Gastroesophageal sphincter (tissue), 4 donors: ENCODE measurements around the gene CCDC179. TPM values are rescaled to one million over a fixed set of nuclear protein-coding genes. Genes with fewer than 3 reads are reported as not detected.

Source experiments
- ATAC-seq: fragments of 150-250 bp; one replicate; pipeline ENCODE4 v1.9.1; 2016; ENCODE audit warnings: mild to moderate bottlenecking, moderate library complexity
- H3K27ac ChIP-seq, 4 donors: fragments of 200-600 bp; sonication (generic) in 3 of 4; 1 replicate in 3 of 4; 2 replicates in 1 of 4; pipeline ENCODE4 v1.5.1; 2016 to 2019
- H3K27me3 ChIP-seq: fragments of 200-600 bp; sonication (generic); one replicate; pipeline ENCODE4 v1.5.1; 2019
- H3K36me3 ChIP-seq, 2 donors: fragments of 200-600 bp; sonication (generic); one replicate each; pipeline ENCODE4 v1.5.1; 2019; ENCODE audit warnings: control low read depth in 1 of 2
- H3K4me1 ChIP-seq, 3 donors: fragments of 200-600 bp; sonication (generic); 1 replicate in 2 of 3; 2 replicates in 1 of 3; pipeline ENCODE4 v1.5.1; 2016 to 2019; ENCODE audit warnings: control low read depth in 2 of 3
- H3K4me3 ChIP-seq, 2 donors: fragments of 200-600 bp; sonication (generic); one replicate each; pipeline ENCODE4 v1.5.1; 2019; ENCODE audit warnings: mild to moderate bottlenecking in 1 of 2, moderate library complexity in 1 of 2
- H3K9me3 ChIP-seq, 3 donors: fragments of 200-600 bp; sonication (generic); one replicate each; pipeline ENCODE4 v1.5.1; 2017 to 2019; ENCODE audit warnings: control low read depth in 2 of 3
- EP300 ChIP-seq: sonication (generic); formaldehyde crosslinking; IDR thresholded peaks from one replicate; pipeline ENCODE4 v1.6.1; 2017; ENCODE audit warnings: antibody characterized with exemption, mild to moderate bottlenecking
- POLR2A ChIP-seq, 2 donors: fragments of 450-650 bp; IDR thresholded peaks; one replicate each; pipeline ENCODE4 v1.6.1; 2017; ENCODE audit warnings: antibody characterized with exemption in 2 of 2, mild to moderate bottlenecking in 2 of 2, moderate library complexity in 1 of 2
- POLR2AphosphoS5 ChIP-seq: sonication (generic); formaldehyde crosslinking; IDR thresholded peaks from one replicate; pipeline ENCODE4 v1.6.1; 2017; ENCODE audit warnings: antibody characterized with exemption
- WGBS, 2 donors: methylation state at CpG; one replicate each; pipeline ENCODE4 v1.1.5; 2018; ENCODE audit warnings: low coverage in 1 of 2; 5-methylcytosine and 5-hydroxymethylcytosine counted together
- total RNA-seq, 4 donors: library from RNA; depleted of rRNA; stranded (reverse); fragments of >200 nt; gene quantifications; one replicate each; pipeline ENCODE4 v1.1.0, GENCODE V29; 2016
- TF ChIP-seq, protein P1 (sequence below), 4 experiments: fragments of 200-600 bp in 2 of 4; fragments of 450-650 bp in 2 of 4; sonication (generic) in 1 of 4; IDR thresholded peaks; one replicate each; pipeline ENCODE4 v1.5.1; 2017 to 2019; ENCODE audit warnings: antibody characterized with exemption in 4 of 4, mild to moderate bottlenecking in 2 of 4, moderate library complexity in 2 of 4

Gene CCDC179
- total RNA-seq, 4 donors from 2014 or later: not detected

DNA sequence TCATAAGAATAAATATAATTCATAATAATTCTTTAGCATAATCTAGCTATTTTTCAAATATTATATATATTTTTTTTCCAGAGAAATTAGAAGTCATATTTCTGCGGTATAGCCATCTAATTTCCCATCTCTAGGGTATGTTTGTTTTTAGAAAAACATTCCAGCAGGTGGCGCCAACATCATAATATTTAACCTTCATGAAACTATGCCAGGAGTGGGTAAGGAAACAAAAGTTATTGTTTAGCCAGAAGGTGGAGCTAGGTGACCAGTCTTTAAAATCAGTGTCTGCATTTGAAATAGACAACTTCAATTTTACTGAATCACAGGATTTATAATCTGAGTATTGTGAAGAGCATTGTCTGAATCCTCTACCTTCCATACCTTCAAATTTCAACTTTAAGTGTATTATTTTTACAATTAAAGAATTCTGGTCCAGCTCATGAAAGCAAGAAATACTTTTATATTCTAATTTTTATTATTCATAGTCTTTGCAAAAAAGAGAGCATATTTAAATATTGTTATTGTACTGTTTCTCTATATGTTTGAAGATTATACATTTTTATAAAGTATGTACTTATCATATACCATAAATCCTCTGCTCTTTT lies 15.7 kb upstream of the CCDC179 start:
- peak; percentile 53 for ATAC-seq
- Histone ChIP-seq H3K9me3 (no peaks in the 10 kb centered on the region), H3K27ac (no peak overlapping the region), H3K27me3 (no peaks in the 10 kb centered on the region), H3K36me3 (no peaks in the 10 kb centered on the region), H3K4me3 (no peak overlapping the region), H3K4me1 (no peaks in the 10 kb centered on the region)
- 2 to 6% methylated on average over 2 of the region's 2 CpGs for WGBS, 2 donors
- TF ChIP-seq, protein P1, sequence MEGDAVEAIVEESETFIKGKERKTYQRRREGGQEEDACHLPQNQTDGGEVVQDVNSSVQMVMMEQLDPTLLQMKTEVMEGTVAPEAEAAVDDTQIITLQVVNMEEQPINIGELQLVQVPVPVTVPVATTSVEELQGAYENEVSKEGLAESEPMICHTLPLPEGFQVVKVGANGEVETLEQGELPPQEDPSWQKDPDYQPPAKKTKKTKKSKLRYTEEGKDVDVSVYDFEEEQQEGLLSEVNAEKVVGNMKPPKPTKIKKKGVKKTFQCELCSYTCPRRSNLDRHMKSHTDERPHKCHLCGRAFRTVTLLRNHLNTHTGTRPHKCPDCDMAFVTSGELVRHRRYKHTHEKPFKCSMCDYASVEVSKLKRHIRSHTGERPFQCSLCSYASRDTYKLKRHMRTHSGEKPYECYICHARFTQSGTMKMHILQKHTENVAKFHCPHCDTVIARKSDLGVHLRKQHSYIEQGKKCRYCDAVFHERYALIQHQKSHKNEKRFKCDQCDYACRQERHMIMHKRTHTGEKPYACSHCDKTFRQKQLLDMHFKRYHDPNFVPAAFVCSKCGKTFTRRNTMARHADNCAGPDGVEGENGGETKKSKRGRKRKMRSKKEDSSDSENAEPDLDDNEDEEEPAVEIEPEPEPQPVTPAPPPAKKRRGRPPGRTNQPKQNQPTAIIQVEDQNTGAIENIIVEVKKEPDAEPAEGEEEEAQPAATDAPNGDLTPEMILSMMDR (IDR thresholded peaks at IDR 0.05): peak; percentile 39 to 63 (median 55)
- TF ChIP-seq EP300: no peak

- no peak for ATAC-seq
- Histone ChIP-seq H3K4me3 (no peak overlapping the region), H3K27ac (no peak overlapping the region), H3K27me3 (no peaks in the 10 kb centered on the region), H3K4me1 (no peaks in the 10 kb centered on the region), H3K9me3 (no peaks in the 10 kb centered on the region), H3K36me3 (no peaks in the 10 kb centered on the region)
- TF ChIP-seq, protein P1 (IDR thresholded peaks at IDR 0.05): no peak
- no peak for TF ChIP-seq POLR2AphosphoS5
- 86 to 92% methylated on average over 3 of the region's 3 CpGs for WGBS, 2 donors
Measured at GRCh38 chr11:22869325-22869724, 9.1 kb upstream of the CCDC179 start.

DNA sequence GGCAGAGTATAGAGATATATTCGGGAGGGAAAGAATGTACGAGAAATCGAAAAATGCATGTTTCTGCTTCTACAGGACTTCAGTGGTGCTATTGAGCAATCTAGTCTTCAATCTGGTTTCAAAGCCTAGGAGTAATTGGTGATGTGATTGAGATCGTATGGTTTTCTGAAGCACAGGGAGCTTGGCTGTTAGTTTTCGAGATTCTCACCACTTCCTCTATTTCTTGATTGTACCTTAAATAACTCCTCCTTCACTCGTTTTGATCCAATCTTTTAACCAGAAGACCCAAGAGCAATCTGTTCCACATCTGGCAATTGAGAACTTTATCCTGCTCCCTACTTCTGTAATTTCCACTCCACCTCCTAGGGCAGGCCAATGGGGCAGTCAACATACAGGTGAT lies 518 bp downstream of the CCDC179 start:
- Histone ChIP-seq H3K9me3 (no peaks in the 10 kb centered on the region), H3K4me1 (no peaks in the 10 kb centered on the region), H3K27ac (no peak overlapping the region), H3K36me3 (no peaks in the 10 kb centered on the region), H3K27me3 (no peaks in the 10 kb centered on the region), H3K4me3 (no peak overlapping the region)
- WGBS, 2 donors: 80 to 82% methylated on average over 6 of the region's 6 CpGs
- TF ChIP-seq POLR2AphosphoS5 (no peak), EP300 (no peak), POLR2A (IDR thresholded peaks at IDR 0.05) (no peak)
- TF ChIP-seq, protein P1 (IDR thresholded peaks at IDR 0.05): no peak
- no peak for ATAC-seq

GRCh38 chr11:22851477-22851876 lies 8.8 kb downstream of the CCDC179 start:
- no peaks in the 10 kb centered on the region for H3K36me3 ChIP-seq
- no peak overlapping the region for H3K27ac ChIP-seq
- H3K9me3 ChIP-seq: no peaks in the 10 kb centered on the region
- no peak for ATAC-seq
- no peak overlapping the region for H3K4me3 ChIP-seq
- no peak for TF ChIP-seq POLR2AphosphoS5
- TF ChIP-seq POLR2A (IDR thresholded peaks at IDR 0.05): no peak
- TF ChIP-seq EP300: no peak
- TF ChIP-seq, protein P1 (IDR thresholded peaks at IDR 0.05): no peak
- H3K27me3 ChIP-seq: no peaks in the 10 kb centered on the region
- no peaks in the 10 kb centered on the region for H3K4me1 ChIP-seq

DNA sequence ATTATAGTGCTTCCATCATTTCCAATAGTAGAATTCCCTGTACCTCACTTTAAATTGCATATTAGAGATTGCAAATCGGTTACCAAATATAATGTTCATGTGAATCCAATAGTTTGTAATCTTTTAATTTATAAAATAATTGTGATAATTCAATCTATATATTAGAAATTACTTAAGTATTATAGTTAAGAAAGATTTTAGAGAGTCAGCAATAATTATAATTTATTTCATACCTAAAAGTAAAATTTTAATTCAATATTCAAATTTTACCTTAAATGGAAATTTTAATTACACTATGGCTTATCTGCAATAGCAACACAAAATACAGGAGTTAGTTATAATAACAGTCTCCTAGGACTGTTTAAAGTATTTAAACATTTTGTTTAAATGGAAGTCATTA lies 13.5 kb downstream of the CCDC179 start:
- no peak overlapping the region for H3K4me3 ChIP-seq
- no peaks in the 10 kb centered on the region for H3K4me1 ChIP-seq
- no peak overlapping the region for H3K27ac ChIP-seq
- TF ChIP-seq POLR2A (IDR thresholded peaks at IDR 0.05) (no peak), EP300 (no peak)
- TF ChIP-seq, protein P1 (IDR thresholded peaks at IDR 0.05): no peak
- H3K27me3 ChIP-seq: no peaks in the 10 kb centered on the region
- 84 to 90% methylated on average over 1 of the region's 1 CpG for WGBS, 2 donors
- H3K36me3 ChIP-seq: no peaks in the 10 kb centered on the region
- H3K9me3 ChIP-seq: no peaks in the 10 kb centered on the region
- no peak for ATAC-seq
